ENCODE data around the gene ADAP2.
"Not testable (repeated sequence)": the region's sequence is repeated elsewhere in the genome, so short reads cannot be mapped to it uniquely, and the experiment has no call there.

Gene ADAP2

GRCh38 chr17:30922235-30923030, 688 bp downstream of the ADAP2 start:
- Mint-ChIP-seq H3K36me3 (ENCODE audit: low read depth) (no peaks in the 10 kb centered on the region), H3K27me3 (peaks cover 61% of the 10 kb centered on the region), H3K27ac (no peak overlapping the region), H3K4me3 (peak overlapping the region; percentile 59), H3K9me3 (no peaks in the 10 kb centered on the region), H3K4me1 (ENCODE audit: low read depth) (peaks cover 10% of the 10 kb centered on the region)
- DNase-seq, result peak; percentile 37

- H3K4me1 Mint-ChIP-seq (ENCODE audit: low read depth), result peaks cover 10% of the 10 kb centered on the region
- no peak overlapping the region for H3K4me3 Mint-ChIP-seq
- H3K27me3 Mint-ChIP-seq, result peaks cover 61% of the 10 kb centered on the region
- no peak for DNase-seq
- no peaks in the 10 kb centered on the region for H3K9me3 Mint-ChIP-seq
- no peaks in the 10 kb centered on the region for H3K36me3 Mint-ChIP-seq (ENCODE audit: low read depth)
- no peak overlapping the region for H3K27ac Mint-ChIP-seq
Measured at GRCh38 chr17:30924341-30924740, 2.6 kb downstream of the ADAP2 start.

GRCh38 chr17:30926516-30926915, 4.8 kb downstream of the ADAP2 start:
- Mint-ChIP-seq H3K27ac (no peak overlapping the region), H3K36me3 (ENCODE audit: low read depth) (no peaks in the 10 kb centered on the region)

GRCh38 chr17:30927756-30928155, 6.0 kb downstream of the ADAP2 start:
- Mint-ChIP-seq H3K27me3 (peaks cover 37% of the 10 kb centered on the region), H3K9me3 (no peaks in the 10 kb centered on the region), H3K4me3 (no peak overlapping the region), H3K36me3 (ENCODE audit: low read depth) (no peaks in the 10 kb centered on the region), H3K4me1 (ENCODE audit: low read depth) (peaks cover 2% of the 10 kb centered on the region), H3K27ac (no peak overlapping the region)
- DNase-seq, result no peak

More at GRCh38 chr17:30926516-30926915, 4.8 kb downstream of the ADAP2 start:
- H3K27me3 Mint-ChIP-seq, result peaks cover 45% of the 10 kb centered on the region
- H3K4me1 Mint-ChIP-seq (ENCODE audit: low read depth), result peaks cover 7% of the 10 kb centered on the region
- no peak for DNase-seq
- H3K4me3 Mint-ChIP-seq, result no peak overlapping the region
- H3K9me3 Mint-ChIP-seq, result no peaks in the 10 kb centered on the region

- no peak for DNase-seq
- no peaks in the 10 kb centered on the region for H3K9me3 Mint-ChIP-seq
- H3K36me3 Mint-ChIP-seq (ENCODE audit: low read depth), result no peaks in the 10 kb centered on the region
- no peak overlapping the region for H3K27ac Mint-ChIP-seq
- no peaks in the 10 kb centered on the region for H3K4me1 Mint-ChIP-seq (ENCODE audit: low read depth)
- H3K27me3 Mint-ChIP-seq, result peaks cover 29% of the 10 kb centered on the region
- H3K4me3 Mint-ChIP-seq, result no peak overlapping the region
Measured at GRCh38 chr17:30928584-30928983, 6.8 kb downstream of the ADAP2 start.

- peaks cover 24% of the 10 kb centered on the region for H3K27me3 Mint-ChIP-seq
- no peak overlapping the region for H3K27ac Mint-ChIP-seq
- no peak for DNase-seq
- H3K4me1 Mint-ChIP-seq (ENCODE audit: low read depth), result no peaks in the 10 kb centered on the region
- no peak overlapping the region for H3K4me3 Mint-ChIP-seq
- no peaks in the 10 kb centered on the region for H3K36me3 Mint-ChIP-seq (ENCODE audit: low read depth)
- no peaks in the 10 kb centered on the region for H3K9me3 Mint-ChIP-seq
Measured at GRCh38 chr17:30929081-30929633, 7.4 kb downstream of the ADAP2 start.

GRCh38 chr17:30929861-30930260, 8.1 kb downstream of the ADAP2 start:
- not testable (repeated sequence) for H3K4me1 Mint-ChIP-seq (ENCODE audit: low read depth); H3K36me3 Mint-ChIP-seq (ENCODE audit: low read depth); H3K9me3 Mint-ChIP-seq; H3K27ac Mint-ChIP-seq; DNase-seq; H3K4me3 Mint-ChIP-seq
- peaks cover 19% of the 10 kb centered on the region for H3K27me3 Mint-ChIP-seq

GRCh38 chr17:30930495-30930894, 8.8 kb downstream of the ADAP2 start:
- H3K36me3 Mint-ChIP-seq (ENCODE audit: low read depth), result no peaks in the 10 kb centered on the region
- no peaks in the 10 kb centered on the region for H3K9me3 Mint-ChIP-seq
- H3K27me3 Mint-ChIP-seq, result peaks cover 17% of the 10 kb centered on the region
- H3K4me1 Mint-ChIP-seq (ENCODE audit: low read depth), result no peaks in the 10 kb centered on the region
- no peak overlapping the region for H3K4me3 Mint-ChIP-seq
- H3K27ac Mint-ChIP-seq, result no peak overlapping the region
- DNase-seq, result no peak

- not testable (repeated sequence) for H3K27me3 Mint-ChIP-seq; H3K4me1 Mint-ChIP-seq (ENCODE audit: low read depth); DNase-seq; H3K4me3 Mint-ChIP-seq; H3K27ac Mint-ChIP-seq; H3K9me3 Mint-ChIP-seq; H3K36me3 Mint-ChIP-seq (ENCODE audit: low read depth)
Measured at GRCh38 chr17:30931582-30931981, 9.8 kb downstream of the ADAP2 start.

- no peaks in the 10 kb centered on the region for H3K9me3 Mint-ChIP-seq
- peaks cover 1% of the 10 kb centered on the region for H3K4me1 Mint-ChIP-seq (ENCODE audit: low read depth)
- no peak overlapping the region for H3K27ac Mint-ChIP-seq
- no peaks in the 10 kb centered on the region for H3K27me3 Mint-ChIP-seq
- H3K4me3 Mint-ChIP-seq, result no peak overlapping the region
- DNase-seq, result no peak
- no peaks in the 10 kb centered on the region for H3K36me3 Mint-ChIP-seq (ENCODE audit: low read depth)
Measured at GRCh38 chr17:30933966-30934365, 12.2 kb downstream of the ADAP2 start.

- Mint-ChIP-seq H3K9me3 (no peaks in the 10 kb centered on the region), H3K4me3 (peak overlapping the region; percentile 25), H3K27me3 (no peaks in the 10 kb centered on the region), H3K4me1 (ENCODE audit: low read depth) (peaks cover 7% of the 10 kb centered on the region), H3K27ac (no peak overlapping the region), H3K36me3 (ENCODE audit: low read depth) (no peaks in the 10 kb centered on the region)
- DNase-seq, result no peak
Measured at GRCh38 chr17:30939051-30939689, 17.4 kb downstream of the ADAP2 start.

GRCh38 chr17:30942308-30943079, 20.7 kb downstream of the ADAP2 start:
- Mint-ChIP-seq H3K9me3 (no peaks in the 10 kb centered on the region), H3K4me1 (ENCODE audit: low read depth) (peaks cover 7% of the 10 kb centered on the region), H3K4me3 (no peak overlapping the region), H3K27ac (no peak overlapping the region), H3K27me3 (no peaks in the 10 kb centered on the region), H3K36me3 (ENCODE audit: low read depth) (no peaks in the 10 kb centered on the region)
- no peak for DNase-seq

GRCh38 chr17:30947796-30948195, 26.1 kb downstream of the ADAP2 start:
- no peaks in the 10 kb centered on the region for H3K27me3 Mint-ChIP-seq
- no peak for DNase-seq
- no peaks in the 10 kb centered on the region for H3K4me1 Mint-ChIP-seq (ENCODE audit: low read depth)
- H3K9me3 Mint-ChIP-seq, result no peaks in the 10 kb centered on the region
- no peak overlapping the region for H3K4me3 Mint-ChIP-seq
- H3K27ac Mint-ChIP-seq, result no peak overlapping the region
- no peaks in the 10 kb centered on the region for H3K36me3 Mint-ChIP-seq (ENCODE audit: low read depth)

- no peak for DNase-seq
- Mint-ChIP-seq H3K36me3 (ENCODE audit: low read depth) (no peaks in the 10 kb centered on the region), H3K4me3 (no peak overlapping the region), H3K27ac (no peak overlapping the region), H3K4me1 (ENCODE audit: low read depth) (no peaks in the 10 kb centered on the region), H3K27me3 (no peaks in the 10 kb centered on the region), H3K9me3 (no peaks in the 10 kb centered on the region)
Measured at GRCh38 chr17:30950189-30950588, 28.4 kb downstream of the ADAP2 start.

Data from activated T-cell treated with anti-CD3 and anti-CD28 coated beads, Interleukin-2, amount 50 U/mL, for 24 hours (primary cell).